ENCODE results near the gene TPCN2. TPM values are rescaled to one million over a fixed set of nuclear protein-coding genes. Genes with fewer than 3 reads are reported as not detected.

Gene TPCN2
- polyA plus RNA-seq, 3 donors: 29.3 to 52.8 (median 31.5) TPM

- Mint-ChIP-seq H3K9me3 (no peaks in the 10 kb centered on the region), H3K4me1 (peaks cover 2% of the 10 kb centered on the region), H3K27me3 (ENCODE audit: low read depth in 3 of 3) (peaks cover 0 to 2% (median 2%) of the 10 kb centered on the region in 3 donors), H3K27ac (no peak overlapping the region), H3K4me3 (no peak overlapping the region), H3K36me3 (peaks cover 46 to 57% of the 10 kb centered on the region in 2 donors)
- H3K27me3 ChIP-seq (ENCODE audit: control insufficient read depth in 2 of 2, insufficient read depth in 2 of 2, low read length in 2 of 2): no peaks in the 10 kb centered on the region
- no peak overlapping the region for H2AFZ ChIP-seq (ENCODE audit: insufficient read depth, low read depth, low read length, poor library complexity, severe bottlenecking)
- TF ChIP-seq CTCF (IDR thresholded peaks at IDR 0.05): no peak
- no peak for DNase-seq
- H3K36me3 ChIP-seq (replicated peaks in 1 of 2; ENCODE audit: control insufficient read depth in 1 of 2, insufficient read depth in 2 of 2, low read length in 2 of 2): peaks cover 85 to 86% of the 10 kb centered on the region in 2 donors
- no peak overlapping the region for H3K4me2 ChIP-seq (replicated peaks; ENCODE audit: extremely low read depth, low read length, poor library complexity, severe bottlenecking)
- H3K79me2 ChIP-seq (ENCODE audit: insufficient read depth, low read length): peaks cover 72% of the 10 kb centered on the region
- no peak overlapping the region for H3K9ac ChIP-seq (ENCODE audit: insufficient read depth, low read length, poor library complexity, severe bottlenecking)
- H3K4me3 ChIP-seq (replicated peaks in 1 of 3; ENCODE audit: low read depth in 2 of 3, low read length in 3 of 3): no peak overlapping the region
- no peaks in the 10 kb centered on the region for H3K9me3 ChIP-seq (replicated peaks in 1 of 2; ENCODE audit: control insufficient read depth in 1 of 2, insufficient read depth in 1 of 2, low read length in 2 of 2)
- intact Hi-C loops (cut with micrococcal nuclease): no loop called here
- no peaks in the 10 kb centered on the region for H3K4me1 ChIP-seq (ENCODE audit: control insufficient read depth in 1 of 2, insufficient read depth in 2 of 2, low read length in 2 of 2)
- H3K27ac ChIP-seq (ENCODE audit: low read depth in 1 of 2, low read length in 2 of 2): no peak overlapping the region
- H4K20me1 ChIP-seq (ENCODE audit: insufficient read depth, low read length): peaks cover 85% of the 10 kb centered on the region
- WGBS (ENCODE audit: insufficient coverage): 89% methylated on average over 12 of the region's 16 CpGs
Measured at GRCh38 chr11:69064394-69064957, 15.7 kb downstream of the TPCN2 start.

GRCh38 chr11:69065147-69065710 is 16.5 kb downstream of the TPCN2 start:
- peaks cover 0 to 2% (median 2%) of the 10 kb centered on the region in 3 donors for H3K27me3 Mint-ChIP-seq (ENCODE audit: low read depth in 3 of 3)
- no peaks in the 10 kb centered on the region for H3K4me1 Mint-ChIP-seq
- Histone ChIP-seq H3K4me3 (replicated peaks in 1 of 3; ENCODE audit: low read depth in 2 of 3, low read length in 3 of 3) (no peak overlapping the region), H3K9ac (ENCODE audit: insufficient read depth, low read length, poor library complexity, severe bottlenecking) (no peak overlapping the region), H3K27ac (ENCODE audit: low read depth in 1 of 2, low read length in 2 of 2) (no peak overlapping the region), H2AFZ (ENCODE audit: insufficient read depth, low read depth, low read length, poor library complexity, severe bottlenecking) (no peak overlapping the region), H3K36me3 (replicated peaks in 1 of 2; ENCODE audit: control insufficient read depth in 1 of 2, insufficient read depth in 2 of 2, low read length in 2 of 2) (peaks cover 84 to 86% of the 10 kb centered on the region in 2 donors), H3K79me2 (ENCODE audit: insufficient read depth, low read length) (peaks cover 64% of the 10 kb centered on the region), H3K9me3 (replicated peaks in 1 of 2; ENCODE audit: control insufficient read depth in 1 of 2, insufficient read depth in 1 of 2, low read length in 2 of 2) (no peaks in the 10 kb centered on the region), H4K20me1 (ENCODE audit: insufficient read depth, low read length) (peaks cover 78% of the 10 kb centered on the region), H3K4me2 (replicated peaks; ENCODE audit: extremely low read depth, low read length, poor library complexity, severe bottlenecking) (no peak overlapping the region), H3K4me1 (ENCODE audit: control insufficient read depth in 1 of 2, insufficient read depth in 2 of 2, low read length in 2 of 2) (no peaks in the 10 kb centered on the region), H3K27me3 (ENCODE audit: control insufficient read depth in 2 of 2, insufficient read depth in 2 of 2, low read length in 2 of 2) (no peaks in the 10 kb centered on the region)
- WGBS (ENCODE audit: insufficient coverage): 94% methylated on average over 19 of the region's 19 CpGs
- DNase-seq: no peak
- H3K36me3 Mint-ChIP-seq: peaks cover 45 to 56% of the 10 kb centered on the region in 2 donors
- H3K9me3 Mint-ChIP-seq: no peaks in the 10 kb centered on the region
- H3K4me3 Mint-ChIP-seq: no peak overlapping the region
- TF ChIP-seq CTCF (IDR thresholded peaks at IDR 0.05): no peak
- intact Hi-C loops (cut with micrococcal nuclease): no loop called here
- H3K27ac Mint-ChIP-seq: peak overlapping the region in 2 of 7 donors; percentile 73 to 80
